Activated CD8-positive, alpha-beta T cell treated with anti-CD3 and anti-CD28 coated beads, Interleukin-2, amount 10 ng/mL, durations not matched to agents 7 days and 5 days (primary cell): Measurements from ENCODE around the gene HOXD8. TPM values are rescaled to one million over a fixed set of nuclear protein-coding genes. Genes with fewer than 3 reads are reported as not detected.

ENCODE experiments used
- ATAC-seq: fragments of 150-1000 bp; cut with Tn5 transposase; one replicate; pipeline ENCODE4 v1.10.0; 2021; ENCODE audit warnings: moderate library complexity
- CTCF ChIA-PET: fragments of 350-600 bp; sonication (Branson Sonifier 250); formaldehyde crosslinking; loops from one replicate; lab custom pipeline; 2021; ENCODE audit warnings: antibody characterized with exemption; lab: Charles Lee
- POLR2A ChIA-PET: fragments of 350-600 bp; sonication (Branson Sonifier 250); formaldehyde crosslinking; loops from one replicate; lab custom pipeline; 2021; ENCODE audit warnings: antibody characterized with exemption; lab: Charles Lee
- DNase-seq: peaks from one replicate; pipeline ENCODE4 v3.0.0-alpha.2; 2020
- H3K27ac Mint-ChIP-seq: one replicate; pipeline ENCODE4 v1.8.0; 2021; ENCODE audit warnings: mild to moderate bottlenecking, mixed read lengths
- H3K27me3 Mint-ChIP-seq: one replicate; pipeline ENCODE4 v1.8.0; 2021; ENCODE audit warnings: low read depth, mixed read lengths
- H3K36me3 Mint-ChIP-seq: one replicate; pipeline ENCODE4 v1.8.0; 2021; ENCODE audit warnings: low read depth, mixed read lengths
- H3K4me1 Mint-ChIP-seq: one replicate; pipeline ENCODE4 v1.8.0; 2021; ENCODE audit warnings: low read depth, mixed read lengths
- H3K4me3 Mint-ChIP-seq: one replicate; pipeline ENCODE4 v1.8.0; 2021; ENCODE audit warnings: mild to moderate bottlenecking, mixed read lengths
- H3K9me3 Mint-ChIP-seq: one replicate; pipeline ENCODE4 v1.8.0; 2022; ENCODE audit warnings: mixed read lengths; ENCODE audit not compliant: insufficient read depth
- total RNA-seq, 2 experiments: library from RNA; stranded (reverse); gene quantifications; one replicate each; pipeline ENCODE4 v1.2.3, GENCODE V29; 2021

HOXD8 gene
- total RNA-seq, 2 experiments from 2014 or later, result not detected

DNA sequence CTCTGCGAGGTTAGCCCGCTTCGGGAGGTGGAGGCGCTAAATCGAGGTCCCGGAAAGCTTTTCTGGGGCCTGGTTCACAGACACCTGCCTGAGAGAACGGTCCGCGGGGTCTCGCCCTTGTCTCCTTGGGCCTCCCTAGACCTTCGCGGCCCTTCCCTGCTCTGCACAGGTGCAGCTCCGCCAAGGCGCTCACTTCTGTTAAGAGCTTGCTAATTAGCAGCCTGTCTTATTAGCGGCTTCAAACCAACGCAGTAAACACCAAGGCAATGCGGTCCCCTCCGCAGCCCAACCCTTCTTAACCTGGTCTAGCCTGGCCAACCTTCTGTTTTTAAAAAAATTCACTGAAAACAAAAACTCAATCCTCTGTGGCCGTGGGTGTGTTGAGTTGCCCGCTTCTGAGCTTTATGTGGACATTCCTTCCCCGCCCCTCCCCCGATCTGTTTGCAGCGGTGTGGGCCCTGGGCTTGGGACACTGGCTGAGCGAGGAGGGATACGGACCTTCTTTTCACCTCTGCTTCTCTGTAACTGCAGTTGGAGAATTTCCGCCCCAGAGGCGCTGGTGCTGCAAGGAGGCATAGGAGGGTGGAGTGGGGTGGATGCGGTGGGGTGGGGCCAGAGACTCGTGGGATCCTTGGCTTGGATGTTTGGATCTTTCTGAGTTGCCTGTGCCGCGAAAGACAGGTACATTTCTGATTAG, 18.4 kb downstream of the HOXD8 start:
- ATAC-seq, result no peak
- Mint-ChIP-seq H3K4me3 (no peak overlapping the region), H3K4me1 (no peaks in the 10 kb centered on the region), H3K27me3 (peaks cover 81% of the 10 kb centered on the region), H3K9me3 (no peaks in the 10 kb centered on the region), H3K36me3 (no peaks in the 10 kb centered on the region), H3K27ac (no peak overlapping the region)
- ChIA-PET CTCF (no interaction called here), POLR2A (interaction anchor here (0.6 kb wide), 1 partner anchor 50 kb away, joined by 3 read pairs; no protein-coding TSS in a partner anchor)
- no peak for DNase-seq

DNA sequence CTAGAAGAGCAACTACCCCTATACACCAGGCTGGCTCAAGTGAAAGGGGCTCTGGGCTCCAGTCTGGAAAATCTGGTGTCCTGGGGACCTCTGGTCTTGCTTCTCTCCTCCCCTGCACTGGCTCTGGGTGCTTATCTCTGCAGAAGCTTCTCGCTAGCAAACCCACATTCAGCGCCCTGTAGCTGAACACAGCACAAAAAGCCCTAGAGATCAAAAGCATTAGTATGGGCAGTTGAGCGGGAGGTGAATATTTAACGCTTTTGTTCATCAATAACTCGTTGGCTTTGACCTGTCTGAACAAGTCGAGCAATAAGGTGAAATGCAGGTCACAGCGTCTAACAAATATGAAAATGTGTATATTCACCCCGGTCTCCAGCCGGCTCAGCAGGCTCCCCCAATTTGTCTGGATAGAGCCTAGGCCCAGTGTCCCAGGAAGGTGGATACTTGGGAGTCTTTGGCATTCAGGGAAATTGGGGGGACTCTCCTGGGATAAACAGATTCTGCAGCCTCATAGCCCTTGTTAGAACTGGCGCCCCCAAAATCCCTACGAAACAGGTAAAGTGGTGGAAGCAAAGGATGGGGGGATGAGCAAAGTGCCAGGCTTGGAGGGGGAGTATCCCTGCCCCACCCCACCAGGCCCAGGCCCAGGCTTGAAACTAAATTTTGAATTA, 19.4 kb downstream of the HOXD8 start:
- H3K4me1 Mint-ChIP-seq, result no peaks in the 10 kb centered on the region
- H3K4me3 Mint-ChIP-seq, result no peak overlapping the region
- CTCF ChIA-PET, result no interaction called here
- peaks cover 87% of the 10 kb centered on the region for H3K27me3 Mint-ChIP-seq
- H3K9me3 Mint-ChIP-seq, result no peaks in the 10 kb centered on the region
- ATAC-seq, result no peak
- POLR2A ChIA-PET, result no interaction called here
- H3K27ac Mint-ChIP-seq, result no peak overlapping the region
- H3K36me3 Mint-ChIP-seq, result no peaks in the 10 kb centered on the region
- DNase-seq, result no peak

DNA sequence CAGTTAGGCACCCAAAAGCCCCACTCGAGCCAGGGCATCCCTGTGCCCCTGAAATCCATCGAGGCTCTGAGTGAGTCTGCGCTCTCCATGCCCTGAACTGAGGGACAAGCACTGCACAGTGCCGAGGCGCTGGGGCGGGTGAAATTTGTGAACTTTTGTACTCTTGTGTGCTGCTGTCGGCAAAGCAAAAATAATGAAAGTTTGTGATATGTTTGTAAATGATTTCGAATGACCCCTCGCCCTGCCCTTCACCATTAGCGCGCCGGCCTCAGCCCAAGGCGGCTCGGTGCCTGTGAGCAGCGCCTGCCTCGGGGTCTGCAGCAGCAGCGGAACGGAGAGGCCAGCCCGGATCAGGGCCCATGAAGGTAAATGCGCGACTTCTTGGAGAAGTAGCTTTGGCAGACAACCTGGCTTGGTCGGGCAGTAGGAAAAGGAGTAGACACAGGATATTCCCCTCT, 20.0 kb downstream of the HOXD8 start:
- POLR2A ChIA-PET, result no interaction called here
- no peak overlapping the region for H3K27ac Mint-ChIP-seq
- DNase-seq, result no peak
- no peak overlapping the region for H3K4me3 Mint-ChIP-seq
- H3K9me3 Mint-ChIP-seq, result no peaks in the 10 kb centered on the region
- no peaks in the 10 kb centered on the region for H3K4me1 Mint-ChIP-seq
- H3K27me3 Mint-ChIP-seq, result peaks cover 88% of the 10 kb centered on the region
- no peaks in the 10 kb centered on the region for H3K36me3 Mint-ChIP-seq
- CTCF ChIA-PET, result no interaction called here
- ATAC-seq, result no peak

DNA sequence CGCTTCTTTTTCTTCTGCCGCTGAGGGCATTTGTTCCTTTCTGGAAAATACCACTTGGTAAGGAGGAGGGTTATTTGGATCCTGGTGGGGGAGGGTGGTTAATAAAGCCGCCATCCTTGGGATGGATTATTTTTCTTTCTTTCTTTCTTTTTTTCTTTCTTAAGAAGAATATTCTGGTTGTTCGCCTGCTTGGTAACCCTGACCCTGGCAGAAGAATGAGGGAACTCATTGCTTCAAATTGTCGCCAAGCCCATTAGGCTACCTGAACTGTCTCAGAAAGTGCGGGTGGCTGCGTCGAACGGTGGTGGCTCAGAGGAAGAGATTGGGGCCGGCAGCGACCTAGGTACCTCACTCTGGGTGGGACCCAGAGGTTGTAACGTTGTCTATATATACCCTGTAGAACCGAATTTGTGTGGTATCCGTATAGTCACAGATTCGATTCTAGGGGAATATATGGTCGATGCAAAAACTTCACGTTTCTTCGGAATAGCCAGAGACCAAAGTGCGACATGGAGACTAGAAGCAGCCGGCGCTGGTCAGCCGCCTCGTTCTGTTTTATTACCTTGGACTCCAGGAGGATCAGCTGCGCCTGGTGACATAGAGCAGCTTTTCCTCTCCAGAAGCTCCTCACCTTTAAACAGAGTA, 20.6 kb downstream of the HOXD8 start:
- Mint-ChIP-seq H3K9me3 (no peaks in the 10 kb centered on the region), H3K4me1 (no peaks in the 10 kb centered on the region), H3K4me3 (no peak overlapping the region), H3K36me3 (no peaks in the 10 kb centered on the region), H3K27ac (no peak overlapping the region), H3K27me3 (peaks cover 89% of the 10 kb centered on the region)
- DNase-seq (no peak), ATAC-seq (no peak)
- ChIA-PET CTCF (interaction anchor here (0.7 kb wide), 1 partner anchor 27 kb away, joined by 3 read pairs; no protein-coding TSS in a partner anchor), POLR2A (no interaction called here)

DNA sequence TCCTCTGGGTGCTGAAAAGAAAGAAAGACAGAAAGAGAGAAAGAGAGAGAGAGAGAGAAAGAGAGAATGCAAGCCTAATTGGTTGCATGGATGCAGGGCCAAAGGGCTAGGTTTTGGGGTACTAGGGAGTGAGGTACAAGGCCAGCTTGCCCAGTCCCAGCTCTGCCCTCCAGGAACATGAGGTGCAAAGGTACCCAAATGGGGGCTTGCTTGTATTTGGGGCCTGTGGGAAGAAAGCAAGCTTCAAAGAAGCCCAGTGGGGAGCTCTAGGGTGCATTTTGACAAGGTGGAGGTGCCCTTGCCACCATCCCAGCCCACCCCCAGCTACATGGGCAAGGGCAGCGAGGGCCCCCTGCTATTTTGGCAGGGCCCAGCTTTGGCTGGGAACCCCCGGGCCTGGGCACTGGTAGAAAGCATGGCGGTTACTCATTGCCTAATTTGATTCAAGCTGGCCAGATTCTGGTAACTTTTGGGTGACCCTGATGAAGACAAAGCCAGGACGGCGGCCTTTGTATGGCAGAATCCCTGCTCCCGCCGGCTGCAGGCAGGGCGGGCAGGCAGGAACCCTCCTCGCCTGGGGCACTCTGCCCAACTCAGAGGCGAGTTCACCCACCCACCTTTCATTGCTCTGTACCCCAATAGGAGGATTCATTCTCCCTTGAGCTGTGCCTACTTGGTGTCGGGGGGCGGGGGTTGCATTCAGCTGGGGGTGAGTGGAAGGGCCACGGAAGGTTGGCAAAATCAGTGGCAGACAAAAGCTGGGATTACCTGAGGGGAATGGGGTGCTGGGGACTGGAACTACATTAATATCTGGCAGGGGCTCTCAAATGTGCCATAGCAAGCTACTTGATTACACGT, 21.3 kb downstream of the HOXD8 start:
- H3K4me3 Mint-ChIP-seq, result no peak overlapping the region
- H3K9me3 Mint-ChIP-seq, result no peaks in the 10 kb centered on the region

DNA sequence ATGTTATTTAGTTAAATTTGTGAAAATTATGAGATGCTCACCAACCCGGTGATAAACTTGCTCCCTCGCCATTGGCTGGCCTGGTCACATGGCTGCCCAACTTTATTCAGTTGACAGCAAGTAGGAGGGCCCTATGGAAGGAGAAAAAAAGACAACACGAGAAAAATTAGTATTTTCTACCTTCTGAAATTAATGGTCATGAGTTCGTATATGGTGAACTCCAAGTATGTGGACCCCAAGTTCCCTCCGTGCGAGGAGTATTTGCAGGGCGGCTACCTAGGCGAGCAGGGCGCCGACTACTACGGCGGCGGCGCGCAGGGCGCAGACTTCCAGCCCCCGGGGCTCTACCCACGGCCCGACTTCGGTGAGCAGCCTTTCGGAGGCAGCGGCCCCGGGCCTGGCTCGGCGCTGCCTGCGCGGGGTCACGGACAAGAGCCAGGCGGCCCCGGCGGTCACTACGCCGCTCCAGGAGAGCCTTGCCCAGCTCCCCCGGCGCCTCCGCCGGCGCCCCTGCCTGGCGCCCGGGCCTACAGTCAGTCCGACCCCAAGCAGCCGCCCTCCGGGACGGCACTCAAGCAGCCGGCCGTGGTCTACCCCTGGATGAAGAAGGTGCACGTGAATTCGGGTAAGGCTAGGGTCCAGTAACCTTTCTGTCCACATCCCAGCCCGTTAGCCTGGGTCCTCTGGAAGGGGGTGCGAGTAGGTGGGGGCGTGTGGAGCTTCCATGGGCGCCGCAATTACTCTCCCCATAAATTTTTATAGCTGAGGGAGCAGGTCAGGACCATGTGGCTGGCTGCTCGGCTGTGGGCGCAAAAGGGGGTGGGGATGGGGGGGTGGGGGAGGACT, 22.2 kb downstream of the HOXD8 start, which contains the start of gene HOXD4:
Gene HOXD4, plus strand, starts transcription at position 109 of the 846 bp plus-strand sequence. Its CDS starts 84 bp downstream, at position 193.
- Mint-ChIP-seq H3K27me3 (peaks cover 88% of the 10 kb centered on the region), H3K36me3 (no peaks in the 10 kb centered on the region), H3K9me3 (no peaks in the 10 kb centered on the region), H3K4me3 (no peak within 1 kb of the TSS), H3K27ac (no peak within 1 kb of the TSS), H3K4me1 (no peaks in the 10 kb centered on the region)
- no peak for DNase-seq
- ChIA-PET POLR2A (no interaction called here), CTCF (interaction anchor here (0.7 to 1.2 kb wide), 3 partner anchors 11 to 500 kb away, joined by 3 to 5 read pairs (median 3); no protein-coding TSS in a partner anchor)
- ATAC-seq, result no peak

More for the DNA sequence above, 21.3 kb downstream of the HOXD8 start:
- no peaks in the 10 kb centered on the region for H3K36me3 Mint-ChIP-seq
- no peaks in the 10 kb centered on the region for H3K4me1 Mint-ChIP-seq
- no peak overlapping the region for H3K27ac Mint-ChIP-seq
- ChIA-PET POLR2A (no interaction called here), CTCF (interaction anchor here (0.7 to 1.2 kb wide), 4 partner anchors 10 to 501 kb away, joined by 3 to 5 read pairs (median 3); no protein-coding TSS in a partner anchor)
- DNase-seq (no peak), ATAC-seq (no peak)
- H3K27me3 Mint-ChIP-seq, result peaks cover 89% of the 10 kb centered on the region

DNA sequence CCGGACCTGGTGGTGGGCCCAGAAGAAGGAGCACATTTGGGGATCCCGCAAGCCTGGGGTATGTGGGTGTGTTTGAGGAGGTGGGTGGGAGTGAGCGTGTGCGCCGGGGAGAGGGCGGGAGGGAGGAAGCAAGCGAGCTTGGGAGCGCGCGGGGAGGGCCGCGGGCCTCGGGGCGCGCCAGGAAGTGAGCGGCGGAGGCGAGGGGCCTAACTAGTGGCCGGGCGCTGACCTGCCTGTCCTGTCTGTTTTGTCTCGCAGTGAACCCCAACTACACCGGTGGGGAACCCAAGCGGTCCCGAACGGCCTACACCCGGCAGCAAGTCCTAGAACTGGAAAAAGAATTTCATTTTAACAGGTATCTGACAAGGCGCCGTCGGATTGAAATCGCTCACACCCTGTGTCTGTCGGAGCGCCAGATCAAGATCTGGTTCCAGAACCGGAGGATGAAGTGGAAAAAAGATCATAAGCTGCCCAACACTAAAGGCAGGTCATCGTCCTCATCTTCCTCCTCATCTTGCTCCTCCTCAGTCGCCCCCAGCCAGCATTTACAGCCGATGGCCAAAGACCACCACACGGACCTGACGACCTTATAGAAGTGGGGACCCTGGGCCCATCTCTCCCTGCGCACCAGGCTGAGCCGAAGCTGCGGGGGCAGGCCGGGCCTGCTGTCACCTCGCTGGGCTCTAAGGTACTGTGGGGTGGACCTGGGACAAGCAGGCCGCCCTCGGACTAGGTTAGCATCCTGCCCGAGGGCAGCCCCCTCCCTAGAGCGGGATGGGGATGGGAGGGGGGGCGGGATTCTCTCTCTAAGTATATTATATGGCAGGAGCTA, 23.1 kb downstream of the HOXD8 start:
- ChIA-PET CTCF (no interaction called here), POLR2A (no interaction called here)
- H3K36me3 Mint-ChIP-seq, result peaks cover 2% of the 10 kb centered on the region
- H3K27me3 Mint-ChIP-seq, result peaks cover 86% of the 10 kb centered on the region
- no peak overlapping the region for H3K27ac Mint-ChIP-seq
- ATAC-seq (no peak), DNase-seq (no peak)
- H3K4me1 Mint-ChIP-seq, result peaks cover 3% of the 10 kb centered on the region
- H3K9me3 Mint-ChIP-seq, result no peaks in the 10 kb centered on the region
- H3K4me3 Mint-ChIP-seq, result no peak overlapping the region

DNA sequence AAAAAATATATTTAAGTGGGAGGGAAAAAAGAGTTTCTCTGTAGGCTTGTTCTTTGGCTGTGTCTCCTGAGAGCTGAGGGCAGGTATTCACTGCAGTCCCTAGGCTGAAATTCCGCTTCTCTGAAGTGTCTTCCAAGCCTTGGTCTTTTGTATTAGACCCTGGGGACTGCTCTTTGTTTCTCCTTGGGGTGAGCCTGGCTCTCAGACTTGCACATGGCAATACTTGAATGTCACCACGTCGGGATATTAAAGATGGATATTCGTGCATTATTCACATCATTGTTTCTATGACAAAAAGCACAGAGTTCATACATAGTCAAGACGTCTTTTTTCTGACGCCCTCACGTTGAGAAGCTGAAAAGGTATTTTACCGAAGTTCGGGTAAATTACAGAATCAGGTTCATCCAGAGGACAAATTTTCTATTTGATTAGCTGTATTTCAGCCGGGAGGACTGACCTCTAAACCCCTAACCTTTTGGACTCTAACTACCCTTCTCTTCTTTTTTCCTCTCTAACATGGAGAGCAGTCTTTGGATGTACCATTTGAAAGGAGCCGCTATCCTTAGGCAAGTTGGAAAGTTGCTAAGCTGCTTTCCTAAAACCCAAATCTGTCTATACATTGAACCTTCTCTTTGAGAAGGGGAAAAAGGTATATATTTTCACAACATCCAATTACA, 25.2 kb downstream of the HOXD8 start:
- POLR2A ChIA-PET, result no interaction called here
- DNase-seq (no peak), ATAC-seq (no peak)
- Mint-ChIP-seq H3K36me3 (peaks cover 5% of the 10 kb centered on the region), H3K4me1 (peaks cover 11% of the 10 kb centered on the region), H3K27me3 (peaks cover 81% of the 10 kb centered on the region), H3K9me3 (no peaks in the 10 kb centered on the region), H3K27ac (no peak overlapping the region), H3K4me3 (no peak overlapping the region)
- CTCF ChIA-PET, result interaction anchor here (0.9 to 2.3 kb wide), 8 partner anchors 8 to 994 kb away, joined by 3 to 9 read pairs (median 4); no protein-coding TSS in a partner anchor

DNA sequence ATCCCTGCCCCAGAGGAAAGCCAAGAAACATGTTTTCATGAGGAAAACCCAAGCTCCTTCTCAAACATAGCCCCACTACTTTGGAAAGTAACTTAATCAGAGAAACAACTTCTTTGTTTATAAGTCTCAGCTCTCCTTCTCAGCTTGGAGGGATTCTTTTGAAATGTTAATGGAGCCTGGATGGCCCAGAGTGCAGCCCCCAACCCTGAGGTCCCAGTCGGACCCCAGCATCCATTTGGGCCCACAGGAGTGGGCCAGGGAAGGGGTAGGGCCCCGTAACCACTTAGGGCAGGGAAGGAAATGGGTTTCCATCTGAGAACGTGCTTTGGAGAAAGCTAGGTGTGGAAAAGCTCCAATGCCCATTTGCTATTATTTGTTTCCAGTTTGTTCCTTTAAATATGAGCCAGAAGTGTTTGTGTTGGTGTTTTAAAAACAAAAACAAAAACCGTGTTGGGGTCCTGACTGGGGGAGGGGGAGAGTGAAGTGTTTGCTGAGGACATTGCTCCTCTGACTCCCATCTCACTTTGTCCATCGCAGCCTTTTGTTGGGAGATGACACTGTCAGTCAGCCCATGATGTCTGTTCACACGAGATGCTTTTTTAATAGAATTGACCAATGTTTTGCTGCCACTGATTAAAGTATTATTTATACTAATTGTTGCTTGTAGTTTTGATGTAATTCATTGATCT, 26.0 kb downstream of the HOXD8 start:
- Mint-ChIP-seq H3K27ac (no peak overlapping the region), H3K4me1 (peaks cover 11% of the 10 kb centered on the region), H3K27me3 (peaks cover 79% of the 10 kb centered on the region), H3K36me3 (peaks cover 7% of the 10 kb centered on the region), H3K4me3 (no peak overlapping the region), H3K9me3 (no peaks in the 10 kb centered on the region)
- ChIA-PET CTCF (interaction anchor here (0.9 to 2.3 kb wide), 8 partner anchors 9 to 993 kb away, joined by 3 to 9 read pairs (median 4); no protein-coding TSS in a partner anchor), POLR2A (interaction anchor here (0.5 kb wide), 1 partner anchor 384 kb away, joined by 3 read pairs; no protein-coding TSS in a partner anchor)
- ATAC-seq, result no peak
- DNase-seq, result no peak
